ENCODE results near the gene KDM2B. TPM values are rescaled to one million over a fixed set of nuclear protein-coding genes. Genes with fewer than 3 reads are reported as not detected.

KDM2B gene
- total and polyA plus RNA-seq, 2 donors (not counting 1 experiment from before 2014, with no cell fraction given) = 108 to 126 TPM

- Histone ChIP-seq H3K4me3 (ENCODE audit: control extremely low read depth in 1 of 5, extremely low read depth in 1 of 5, insufficient read depth in 1 of 5, low read depth in 2 of 5, low read length in 4 of 5) (no peak overlapping the region), H3K36me3 (replicated peaks in 1 of 2; ENCODE audit: control extremely low read depth in 1 of 2, control insufficient read depth in 1 of 2, extremely low read depth in 1 of 2, insufficient read depth in 2 of 2, low read length in 1 of 2) (peaks cover 0 to 82% of the 10 kb centered on the region in 2 experiments), H3K9me3 (ENCODE audit: control extremely low read depth in 1 of 3, control insufficient read depth in 2 of 3, insufficient read depth in 1 of 3, low read length in 2 of 3) (peaks cover 0 to 18% (median 9%) of the 10 kb centered on the region in 3 donors), H3K79me2 (ENCODE audit: control insufficient read depth, insufficient read depth, low read length) (peaks cover 7% of the 10 kb centered on the region), H3K4me1 (ENCODE audit: control insufficient read depth in 2 of 2, insufficient read depth in 2 of 2, low read length in 2 of 2) (peaks cover 12 to 25% of the 10 kb centered on the region in 2 donors), H3K4me2 (replicated peaks; ENCODE audit: low read depth, low read length, poor library complexity, severe bottlenecking) (no peak overlapping the region), H3K27me3 (replicated peaks in 1 of 4; ENCODE audit: control extremely low read depth in 1 of 4, control insufficient read depth in 3 of 4, insufficient read depth in 4 of 4, low read length in 3 of 4) (no peaks in the 10 kb centered on the region), H4K20me1 (ENCODE audit: control insufficient read depth, insufficient read depth, low read length, poor library complexity, severe bottlenecking) (peaks cover 19% of the 10 kb centered on the region), H3K27ac (ENCODE audit: low read length in 2 of 2) (peak overlapping the region; percentile 28 to 49), H3K9ac (ENCODE audit: low read length) (no peak overlapping the region), H2AFZ (ENCODE audit: insufficient read depth, low read depth, low read length, poor library complexity, severe bottlenecking) (no peak overlapping the region)
- ATAC-seq (ENCODE audit: low read depth) (no peak), DNase-seq (no peak)
- Mint-ChIP-seq H3K4me1 (peaks cover 20% of the 10 kb centered on the region), H3K4me3 (no peak overlapping the region), H3K27ac (peak overlapping the region; percentile 70), H3K9me3 (ENCODE audit: insufficient read depth) (no peaks in the 10 kb centered on the region), H3K27me3 (no peaks in the 10 kb centered on the region)
- POLR2A ChIA-PET = interaction anchor here (0.6 to 1.7 kb wide), 3 partner anchors 21 to 167 kb away, joined by 3 to 8 read pairs (median 6); partner anchors contain the start of gene RNF34
- 100% methylated on average over 1 of the region's 1 CpG for WGBS (ENCODE audit: insufficient coverage)
- CTCF ChIA-PET = interaction anchor here (1.3 to 6.0 kb wide), 2 partner anchors 19 to 24 kb away, joined by 4 to 48 read pairs; no protein-coding TSS in a partner anchor
- no peak for TF ChIP-seq EZH2 (IDR thresholded peaks at IDR 0.05; ENCODE audit: borderline replicate concordance, insufficient read depth, low read depth, low read length, poor library complexity, severe bottlenecking)
- no peak for TF ChIP-seq CTCF (IDR thresholded peaks at IDR 0.05)
- intact Hi-C loops (cut with micrococcal nuclease) = loop anchor here (2.0 kb wide), 3 partner anchors 24 to 72 kb away; partner anchors contain the start of genes ANAPC5 and RNF34
Observed at GRCh38 chr12:121424624-121424975, 156.2 kb downstream of the KDM2B start.
